ENCODE data around the gene PAX9. TPM values are rescaled to one million over a fixed set of nuclear protein-coding genes. Genes with fewer than 3 reads are reported as not detected.

The PAX9 gene
- total RNA-seq (not detected), total RNA-seq (0 to 0.57 (median 0.09) reads per million in 172 experiments)
- polyA plus RNA-seq (2013, experiment 1 of 2): 0.08 TPM
- 0.12 TPM for polyA plus RNA-seq (2013, experiment 2 of 2)

DNA sequence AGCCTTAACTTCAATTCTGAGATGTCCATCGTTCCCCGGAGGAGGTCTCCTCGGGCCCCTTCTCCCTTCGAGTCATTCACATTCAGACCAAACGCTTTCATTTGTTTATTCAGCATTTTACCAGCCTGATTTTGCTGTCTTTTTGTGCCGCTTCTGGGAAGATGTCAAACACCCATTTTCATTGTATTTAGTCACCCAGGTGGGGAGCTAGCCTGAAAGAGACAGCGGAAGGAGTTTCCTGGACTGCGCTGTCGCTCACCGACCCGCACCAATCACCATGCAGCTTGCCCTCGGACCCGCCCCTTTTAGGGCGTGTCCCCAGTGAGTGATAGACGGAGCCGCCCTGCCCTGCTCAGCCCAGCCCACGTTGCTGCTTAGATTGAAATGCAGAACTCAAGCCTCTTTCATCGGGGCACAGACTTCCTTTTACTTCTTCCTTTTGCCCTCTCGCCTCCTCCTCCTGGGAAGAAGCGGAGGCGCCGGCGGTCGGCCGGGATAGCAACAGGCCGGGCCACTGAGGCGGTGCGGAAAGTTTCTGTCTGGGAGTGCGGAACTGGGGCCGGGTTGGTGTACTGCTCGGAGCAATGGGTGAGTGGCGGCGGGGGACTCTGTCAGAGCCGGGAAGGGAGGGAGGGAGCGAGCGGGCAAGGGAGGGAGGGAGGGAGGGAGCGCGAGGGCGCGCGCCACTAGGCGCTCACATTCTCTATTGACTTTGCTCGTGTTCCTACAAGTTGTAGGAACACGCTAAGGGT, at the start of gene PAX9:
TSS of gene PAX9 (plus strand) at position 355 of the 752 bp plus-strand sequence. CDS start at position 585, 230 bp downstream.
- intact Hi-C loops (cut with DNase I, micrococcal nuclease): no loop called here
- TF ChIP-seq, protein P1, sequence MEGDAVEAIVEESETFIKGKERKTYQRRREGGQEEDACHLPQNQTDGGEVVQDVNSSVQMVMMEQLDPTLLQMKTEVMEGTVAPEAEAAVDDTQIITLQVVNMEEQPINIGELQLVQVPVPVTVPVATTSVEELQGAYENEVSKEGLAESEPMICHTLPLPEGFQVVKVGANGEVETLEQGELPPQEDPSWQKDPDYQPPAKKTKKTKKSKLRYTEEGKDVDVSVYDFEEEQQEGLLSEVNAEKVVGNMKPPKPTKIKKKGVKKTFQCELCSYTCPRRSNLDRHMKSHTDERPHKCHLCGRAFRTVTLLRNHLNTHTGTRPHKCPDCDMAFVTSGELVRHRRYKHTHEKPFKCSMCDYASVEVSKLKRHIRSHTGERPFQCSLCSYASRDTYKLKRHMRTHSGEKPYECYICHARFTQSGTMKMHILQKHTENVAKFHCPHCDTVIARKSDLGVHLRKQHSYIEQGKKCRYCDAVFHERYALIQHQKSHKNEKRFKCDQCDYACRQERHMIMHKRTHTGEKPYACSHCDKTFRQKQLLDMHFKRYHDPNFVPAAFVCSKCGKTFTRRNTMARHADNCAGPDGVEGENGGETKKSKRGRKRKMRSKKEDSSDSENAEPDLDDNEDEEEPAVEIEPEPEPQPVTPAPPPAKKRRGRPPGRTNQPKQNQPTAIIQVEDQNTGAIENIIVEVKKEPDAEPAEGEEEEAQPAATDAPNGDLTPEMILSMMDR (IDR thresholded peaks at IDR 0.05): no peak

DNA sequence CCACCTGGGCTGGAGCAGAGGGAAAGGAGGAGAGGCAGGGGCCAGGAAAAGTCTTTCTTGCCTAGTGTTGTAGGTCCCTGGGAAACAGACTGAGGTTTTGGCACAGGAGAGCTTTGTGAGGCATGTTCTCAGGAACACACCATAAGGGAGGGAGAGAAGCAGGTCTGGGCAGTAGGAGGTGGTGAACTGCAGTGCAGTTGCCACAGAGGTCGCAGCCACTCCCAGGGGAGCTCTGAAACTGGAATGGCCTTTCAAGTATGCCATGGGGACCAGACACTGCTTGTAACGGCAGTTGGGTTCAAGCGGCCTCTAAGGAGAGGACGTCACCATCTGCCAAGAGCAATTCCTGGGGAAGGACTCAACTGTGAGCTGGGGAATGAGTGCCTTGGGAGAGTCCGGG, 43.8 kb upstream of the PAX9 start:
- Histone ChIP-seq H3K27me3 (ENCODE audit: control insufficient read depth in 1 of 2, insufficient read depth in 2 of 2, low read length in 2 of 2) (no peaks in the 10 kb centered on the region), H3K4me3 (ENCODE audit: low read length) (no peak overlapping the region), H3K36me3 (ENCODE audit: insufficient read depth, low read length) (no peaks in the 10 kb centered on the region), H3K9me3 (ENCODE audit: control insufficient read depth in 1 of 2, insufficient read depth in 1 of 2, low read length in 2 of 2) (peaks cover 0 to 5% of the 10 kb centered on the region in 2 experiments), H3K27ac (ENCODE audit: low read depth in 1 of 2, low read length in 2 of 2) (no peak overlapping the region), H3K4me1 (ENCODE audit: insufficient read depth, low read length) (no peaks in the 10 kb centered on the region)
- CTCF ChIA-PET: no interaction called here
- DNase-seq (no peak), ATAC-seq (ENCODE audit: poor library complexity) (no peak)
- Mint-ChIP-seq H3K9me3 (peaks cover 3% of the 10 kb centered on the region), H3K4me1 (ENCODE audit: low read depth) (no peaks in the 10 kb centered on the region), H3K4me3 (no peak overlapping the region), H3K27ac (no peak overlapping the region), H3K36me3 (ENCODE audit: low read depth) (no peaks in the 10 kb centered on the region), H3K27me3 (no peaks in the 10 kb centered on the region)
- TF ChIP-seq, protein P1 (IDR thresholded peaks at IDR 0.05): no peak
- intact Hi-C loops (cut with DNase I, micrococcal nuclease): no loop called here
- POLR2A ChIA-PET: no interaction called here

More for the DNA sequence above, at the start of gene PAX9:
- Histone ChIP-seq H3K4me3 (ENCODE audit: low read length) (peak within 1 kb of the TSS; percentile 1), H3K36me3 (ENCODE audit: insufficient read depth, low read length) (no peaks in the 10 kb centered on the region), H3K27me3 (ENCODE audit: control insufficient read depth in 1 of 2, insufficient read depth in 2 of 2, low read length in 2 of 2) (peaks cover 93 to 100% of the 10 kb centered on the region in 2 experiments), H3K27ac (ENCODE audit: low read depth in 1 of 2, low read length in 2 of 2) (no peak within 1 kb of the TSS), H3K9me3 (ENCODE audit: control insufficient read depth in 1 of 2, insufficient read depth in 1 of 2, low read length in 2 of 2) (peaks cover 0 to 76% of the 10 kb centered on the region in 2 experiments), H3K4me1 (ENCODE audit: insufficient read depth, low read length) (peaks cover 51% of the 10 kb centered on the region)
- no peaks in the 10 kb centered on the region for H3K36me3 Mint-ChIP-seq (ENCODE audit: low read depth)
- POLR2A ChIA-PET: no interaction called here
- peaks cover 93% of the 10 kb centered on the region for H3K27me3 Mint-ChIP-seq
- peak within 1 kb of the TSS; percentile 45 for H3K4me3 Mint-ChIP-seq
- H3K27ac Mint-ChIP-seq: no peak within 1 kb of the TSS
- CTCF ChIA-PET: no interaction called here
- H3K9me3 Mint-ChIP-seq: no peaks in the 10 kb centered on the region
- peaks cover 60% of the 10 kb centered on the region for H3K4me1 Mint-ChIP-seq (ENCODE audit: low read depth)
- peak; percentile 41 for ATAC-seq (ENCODE audit: poor library complexity)
- DNase-seq: peak in 4 of 14 experiments; percentile 31 to 48 (median 43)

DNA sequence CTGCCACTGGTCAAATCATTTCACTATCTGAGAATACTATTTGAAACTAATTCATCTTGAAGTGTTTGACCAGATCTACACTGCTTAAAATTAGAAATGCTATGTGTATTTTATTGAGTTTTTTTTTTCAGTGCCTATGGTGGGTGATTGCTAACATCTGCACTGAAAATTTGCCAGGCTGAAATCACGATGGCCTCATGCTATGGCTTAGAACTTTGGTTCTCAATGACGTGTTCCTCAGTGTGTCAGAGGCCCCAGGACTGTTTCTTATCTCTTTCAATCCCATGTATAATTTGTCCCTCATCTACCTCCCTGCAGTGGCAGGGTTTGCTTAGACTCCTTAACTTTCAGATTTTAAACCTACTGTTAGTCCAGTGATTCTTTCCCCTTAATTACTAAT, 43.0 kb upstream of the PAX9 start:
- no peak overlapping the region for H3K27ac Mint-ChIP-seq
- ATAC-seq (ENCODE audit: poor library complexity) (no peak), DNase-seq (no peak)
- TF ChIP-seq, protein P1 (IDR thresholded peaks at IDR 0.05): no peak
- H3K4me1 Mint-ChIP-seq (ENCODE audit: low read depth): no peaks in the 10 kb centered on the region
- Histone ChIP-seq H3K27ac (ENCODE audit: low read depth in 1 of 2, low read length in 2 of 2) (no peak overlapping the region), H3K36me3 (ENCODE audit: insufficient read depth, low read length) (no peaks in the 10 kb centered on the region), H3K4me1 (ENCODE audit: insufficient read depth, low read length) (no peaks in the 10 kb centered on the region), H3K9me3 (ENCODE audit: control insufficient read depth in 1 of 2, insufficient read depth in 1 of 2, low read length in 2 of 2) (peaks cover 0 to 5% of the 10 kb centered on the region in 2 experiments), H3K27me3 (ENCODE audit: control insufficient read depth in 1 of 2, insufficient read depth in 2 of 2, low read length in 2 of 2) (no peaks in the 10 kb centered on the region), H3K4me3 (ENCODE audit: low read length) (no peak overlapping the region)
- ChIA-PET POLR2A (no interaction called here), CTCF (no interaction called here)
- no peaks in the 10 kb centered on the region for H3K27me3 Mint-ChIP-seq
- H3K36me3 Mint-ChIP-seq (ENCODE audit: low read depth): no peaks in the 10 kb centered on the region
- intact Hi-C loops (cut with DNase I, micrococcal nuclease): no loop called here
- H3K4me3 Mint-ChIP-seq: no peak overlapping the region
- H3K9me3 Mint-ChIP-seq: peaks cover 3% of the 10 kb centered on the region

All from CD4-positive, alpha-beta T cell (primary cell).